ENCODE measurements around the gene MAGI2. TPM values are rescaled to one million over a fixed set of nuclear protein-coding genes. Genes with fewer than 3 reads are reported as not detected.

MAGI2 gene
- total RNA-seq, 1 experiment from 2014 or later = 0.84 TPM

- DNase-seq (ENCODE audit: low read depth) = no peak
- in situ Hi-C loops (cut with HindIII; ENCODE audit: low pct_unique_long_range_greater_than_20kb, low sequenced_read_pairs) = no loop called here
Observed at GRCh38 chr7:78768859-78769258, 684.6 kb downstream of the MAGI2 start.

- DNase-seq (ENCODE audit: low read depth) = no peak
- in situ Hi-C loops (cut with HindIII; ENCODE audit: low pct_unique_long_range_greater_than_20kb, low sequenced_read_pairs) = no loop called here
Observed at GRCh38 chr7:78765943-78766729, 687.3 kb downstream of the MAGI2 start.

GRCh38 chr7:78764571-78764970 is 688.9 kb downstream of the MAGI2 start:
- in situ Hi-C loops (cut with HindIII; ENCODE audit: low pct_unique_long_range_greater_than_20kb, low sequenced_read_pairs) = no loop called here
- DNase-seq (ENCODE audit: low read depth) = no peak

- in situ Hi-C loops (cut with HindIII; ENCODE audit: low pct_unique_long_range_greater_than_20kb, low sequenced_read_pairs) = no loop called here
Observed at GRCh38 chr7:78762625-78763024, 690.8 kb downstream of the MAGI2 start.

GRCh38 chr7:78760620-78761355 is 692.7 kb downstream of the MAGI2 start:
- in situ Hi-C loops (cut with HindIII; ENCODE audit: low pct_unique_long_range_greater_than_20kb, low sequenced_read_pairs) = no loop called here
- DNase-seq (ENCODE audit: low read depth) = peak; percentile 8

More at GRCh38 chr7:78762625-78763024, 690.8 kb downstream of the MAGI2 start:
- DNase-seq (ENCODE audit: low read depth) = no peak

GRCh38 chr7:78752554-78752953 is 700.9 kb downstream of the MAGI2 start:
- in situ Hi-C loops (cut with HindIII; ENCODE audit: low pct_unique_long_range_greater_than_20kb, low sequenced_read_pairs) = no loop called here
- DNase-seq (ENCODE audit: low read depth) = no peak

GRCh38 chr7:78751253-78751652 is 702.2 kb downstream of the MAGI2 start:
- in situ Hi-C loops (cut with HindIII; ENCODE audit: low pct_unique_long_range_greater_than_20kb, low sequenced_read_pairs) = no loop called here
- no peak for DNase-seq (ENCODE audit: low read depth)

GRCh38 chr7:78749052-78749746 is 704.3 kb downstream of the MAGI2 start:
- DNase-seq (ENCODE audit: low read depth) = no peak
- in situ Hi-C loops (cut with HindIII; ENCODE audit: low pct_unique_long_range_greater_than_20kb, low sequenced_read_pairs) = no loop called here

GRCh38 chr7:78747592-78747991 is 705.9 kb downstream of the MAGI2 start:
- DNase-seq (ENCODE audit: low read depth) = no peak
- in situ Hi-C loops (cut with HindIII; ENCODE audit: low pct_unique_long_range_greater_than_20kb, low sequenced_read_pairs) = no loop called here

GRCh38 chr7:78746301-78746700 is 707.2 kb downstream of the MAGI2 start:
- in situ Hi-C loops (cut with HindIII; ENCODE audit: low pct_unique_long_range_greater_than_20kb, low sequenced_read_pairs) = no loop called here
- no peak for DNase-seq (ENCODE audit: low read depth)

- no peak for DNase-seq (ENCODE audit: low read depth)
- in situ Hi-C loops (cut with HindIII; ENCODE audit: low pct_unique_long_range_greater_than_20kb, low sequenced_read_pairs) = no loop called here
Observed at GRCh38 chr7:78742694-78743093, 710.8 kb downstream of the MAGI2 start.

GRCh38 chr7:78736548-78736947 is 716.9 kb downstream of the MAGI2 start:
- DNase-seq (ENCODE audit: low read depth) = no peak
- in situ Hi-C loops (cut with HindIII; ENCODE audit: low pct_unique_long_range_greater_than_20kb, low sequenced_read_pairs) = no loop called here

GRCh38 chr7:78734626-78735025 is 718.8 kb downstream of the MAGI2 start:
- in situ Hi-C loops (cut with HindIII; ENCODE audit: low pct_unique_long_range_greater_than_20kb, low sequenced_read_pairs) = no loop called here
- no peak for DNase-seq (ENCODE audit: low read depth)

- DNase-seq (ENCODE audit: low read depth) = no peak
- in situ Hi-C loops (cut with HindIII; ENCODE audit: low pct_unique_long_range_greater_than_20kb, low sequenced_read_pairs) = no loop called here
Observed at GRCh38 chr7:78720066-78720465, 733.4 kb downstream of the MAGI2 start.

- in situ Hi-C loops (cut with HindIII; ENCODE audit: low pct_unique_long_range_greater_than_20kb, low sequenced_read_pairs) = no loop called here
- DNase-seq (ENCODE audit: low read depth) = no peak
Observed at GRCh38 chr7:78718212-78718611, 735.3 kb downstream of the MAGI2 start.

- DNase-seq (ENCODE audit: low read depth) = no peak
- in situ Hi-C loops (cut with HindIII; ENCODE audit: low pct_unique_long_range_greater_than_20kb, low sequenced_read_pairs) = no loop called here
Observed at GRCh38 chr7:78716876-78717275, 736.6 kb downstream of the MAGI2 start.

- in situ Hi-C loops (cut with HindIII; ENCODE audit: low pct_unique_long_range_greater_than_20kb, low sequenced_read_pairs) = no loop called here
- DNase-seq (ENCODE audit: low read depth) = no peak
Observed at GRCh38 chr7:78714356-78714755, 739.1 kb downstream of the MAGI2 start.

- in situ Hi-C loops (cut with HindIII; ENCODE audit: low pct_unique_long_range_greater_than_20kb, low sequenced_read_pairs) = no loop called here
- no peak for DNase-seq (ENCODE audit: low read depth)
Observed at GRCh38 chr7:78712111-78712510, 741.4 kb downstream of the MAGI2 start.

GRCh38 chr7:78709658-78710057 is 743.8 kb downstream of the MAGI2 start:
- in situ Hi-C loops (cut with HindIII; ENCODE audit: low pct_unique_long_range_greater_than_20kb, low sequenced_read_pairs) = no loop called here
- no peak for DNase-seq (ENCODE audit: low read depth)
